NB4 (cell line): ENCODE measurements around the gene NFATC1.
"Not testable (repeated sequence)": the region's sequence is repeated elsewhere in the genome, so short reads cannot be mapped to it uniquely, and the experiment has no call there.

Source experiments
- DNase-seq: peaks from one replicate; pipeline ENCODE4 v3.0.0; 2010; ENCODE audit warnings: low read depth
- H3K4me3 ChIP-seq: one replicate; pipeline ENCODE4 v1.5.1; 2011; ENCODE audit warnings: mild to moderate bottlenecking, low read depth, low read length, moderate library complexity
- MYC ChIP-seq: IDR thresholded peaks from 2 replicates; pipeline ENCODE4 v1.6.1; 2011; ENCODE audit warnings: low read depth, low read length
- POLR2A ChIP-seq: IDR thresholded peaks from 2 replicates; pipeline ENCODE4 v1.6.1; 2011; ENCODE audit warnings: mild to moderate bottlenecking; ENCODE audit not compliant: insufficient read length; ENCODE audit errors: extremely low read depth
- TF ChIP-seq, protein P1 (sequence below): IDR thresholded peaks from 2 replicates; pipeline ENCODE4 v1.6.1; 2011; ENCODE audit warnings: low read depth, low read length
- TF ChIP-seq, protein P2 (sequence below): IDR thresholded peaks from one replicate; pipeline ENCODE4 v1.5.1; 2012; ENCODE audit warnings: low read depth, low read length

NFATC1 gene

DNA sequence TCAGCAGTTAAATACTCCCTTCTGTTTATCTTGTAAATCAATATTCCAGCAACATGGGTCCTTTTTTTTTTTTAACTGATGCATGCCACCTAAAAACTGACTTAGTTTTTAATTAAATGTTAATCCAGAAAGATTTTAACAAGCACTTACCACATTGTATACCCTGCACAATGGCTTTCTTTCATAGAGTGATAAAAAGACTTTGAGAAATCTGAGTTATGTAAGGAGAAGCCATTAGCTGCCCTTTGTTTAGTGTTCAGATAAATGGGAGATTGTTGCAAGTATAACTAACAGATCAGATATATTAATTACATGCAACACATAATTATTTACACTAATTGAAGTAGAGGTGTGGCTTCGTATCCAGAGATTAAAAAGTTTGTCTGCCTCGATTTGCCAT lies 22.7 kb upstream of the NFATC1 start:
- DNase-seq, result no peak
- no peak for TF ChIP-seq MYC
- no peak overlapping the region for H3K4me3 ChIP-seq

DNA sequence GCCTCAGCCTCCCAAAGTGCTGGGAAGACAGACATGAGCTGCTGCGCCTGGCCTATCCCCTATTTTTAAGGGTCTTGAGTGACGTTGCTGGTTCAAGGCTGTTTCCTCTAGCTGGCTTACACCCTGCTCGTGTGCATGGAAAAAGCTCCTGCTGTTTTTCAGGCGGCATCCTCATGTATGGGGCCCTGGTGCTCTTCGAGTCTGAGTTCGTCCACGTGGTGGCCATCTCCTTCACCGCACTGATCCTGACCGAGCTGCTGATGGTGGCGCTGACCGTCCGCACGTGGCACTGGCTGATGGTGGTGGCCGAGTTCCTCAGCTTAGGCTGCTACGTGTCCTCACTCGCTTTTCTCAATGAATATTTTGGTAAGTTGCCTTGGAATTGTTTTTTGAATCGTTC lies 22.0 kb upstream of the NFATC1 start:
- no peak for DNase-seq
- TF ChIP-seq, protein P1, sequence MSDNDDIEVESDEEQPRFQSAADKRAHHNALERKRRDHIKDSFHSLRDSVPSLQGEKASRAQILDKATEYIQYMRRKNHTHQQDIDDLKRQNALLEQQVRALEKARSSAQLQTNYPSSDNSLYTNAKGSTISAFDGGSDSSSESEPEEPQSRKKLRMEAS, result no peak
- no peak for TF ChIP-seq POLR2A
- no peak for TF ChIP-seq MYC
- TF ChIP-seq, protein P2, sequence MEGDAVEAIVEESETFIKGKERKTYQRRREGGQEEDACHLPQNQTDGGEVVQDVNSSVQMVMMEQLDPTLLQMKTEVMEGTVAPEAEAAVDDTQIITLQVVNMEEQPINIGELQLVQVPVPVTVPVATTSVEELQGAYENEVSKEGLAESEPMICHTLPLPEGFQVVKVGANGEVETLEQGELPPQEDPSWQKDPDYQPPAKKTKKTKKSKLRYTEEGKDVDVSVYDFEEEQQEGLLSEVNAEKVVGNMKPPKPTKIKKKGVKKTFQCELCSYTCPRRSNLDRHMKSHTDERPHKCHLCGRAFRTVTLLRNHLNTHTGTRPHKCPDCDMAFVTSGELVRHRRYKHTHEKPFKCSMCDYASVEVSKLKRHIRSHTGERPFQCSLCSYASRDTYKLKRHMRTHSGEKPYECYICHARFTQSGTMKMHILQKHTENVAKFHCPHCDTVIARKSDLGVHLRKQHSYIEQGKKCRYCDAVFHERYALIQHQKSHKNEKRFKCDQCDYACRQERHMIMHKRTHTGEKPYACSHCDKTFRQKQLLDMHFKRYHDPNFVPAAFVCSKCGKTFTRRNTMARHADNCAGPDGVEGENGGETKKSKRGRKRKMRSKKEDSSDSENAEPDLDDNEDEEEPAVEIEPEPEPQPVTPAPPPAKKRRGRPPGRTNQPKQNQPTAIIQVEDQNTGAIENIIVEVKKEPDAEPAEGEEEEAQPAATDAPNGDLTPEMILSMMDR, result no peak
- H3K4me3 ChIP-seq, result no peak overlapping the region

DNA sequence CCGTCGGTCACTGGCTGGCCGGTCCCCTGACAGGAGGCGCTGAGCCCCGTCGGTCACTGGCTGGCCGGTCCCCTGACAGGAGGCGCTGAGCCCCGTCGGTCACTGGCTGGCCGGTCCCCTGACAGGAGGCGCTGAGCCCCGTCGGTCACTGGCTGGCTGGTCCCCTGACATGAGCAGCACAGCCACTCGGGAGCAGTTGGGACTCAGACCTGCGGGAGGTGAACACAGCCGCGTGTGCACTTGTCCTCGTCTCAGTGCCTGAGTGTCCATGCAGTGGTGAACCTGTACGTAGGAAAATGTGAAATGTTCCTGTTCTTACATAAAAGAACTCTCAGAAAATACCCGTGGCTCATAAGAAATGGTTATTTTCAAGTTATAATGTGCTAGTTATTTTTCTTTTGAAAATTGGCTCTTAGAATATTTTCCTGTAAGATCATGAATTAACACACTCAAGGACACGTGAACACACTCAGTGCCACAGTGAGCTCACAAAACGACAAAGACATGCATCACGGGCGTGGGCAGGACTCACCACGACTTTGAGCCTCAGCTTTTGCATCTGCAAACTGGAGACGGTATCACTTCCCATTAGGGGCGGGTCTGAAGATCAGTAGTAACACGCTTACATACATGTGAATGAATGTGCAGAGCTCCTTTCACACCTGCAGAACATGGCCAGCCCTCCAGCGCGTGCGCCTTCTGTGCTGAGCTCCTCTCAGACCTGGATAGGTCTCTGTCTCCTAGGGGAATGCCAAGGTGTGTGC lies 21.1 kb upstream of the NFATC1 start:
- H3K4me3 ChIP-seq, result no peak overlapping the region
- TF ChIP-seq, protein P2, result no peak
- TF ChIP-seq, protein P1, result no peak
- TF ChIP-seq MYC (no peak), POLR2A (no peak)
- DNase-seq, result no peak

DNA sequence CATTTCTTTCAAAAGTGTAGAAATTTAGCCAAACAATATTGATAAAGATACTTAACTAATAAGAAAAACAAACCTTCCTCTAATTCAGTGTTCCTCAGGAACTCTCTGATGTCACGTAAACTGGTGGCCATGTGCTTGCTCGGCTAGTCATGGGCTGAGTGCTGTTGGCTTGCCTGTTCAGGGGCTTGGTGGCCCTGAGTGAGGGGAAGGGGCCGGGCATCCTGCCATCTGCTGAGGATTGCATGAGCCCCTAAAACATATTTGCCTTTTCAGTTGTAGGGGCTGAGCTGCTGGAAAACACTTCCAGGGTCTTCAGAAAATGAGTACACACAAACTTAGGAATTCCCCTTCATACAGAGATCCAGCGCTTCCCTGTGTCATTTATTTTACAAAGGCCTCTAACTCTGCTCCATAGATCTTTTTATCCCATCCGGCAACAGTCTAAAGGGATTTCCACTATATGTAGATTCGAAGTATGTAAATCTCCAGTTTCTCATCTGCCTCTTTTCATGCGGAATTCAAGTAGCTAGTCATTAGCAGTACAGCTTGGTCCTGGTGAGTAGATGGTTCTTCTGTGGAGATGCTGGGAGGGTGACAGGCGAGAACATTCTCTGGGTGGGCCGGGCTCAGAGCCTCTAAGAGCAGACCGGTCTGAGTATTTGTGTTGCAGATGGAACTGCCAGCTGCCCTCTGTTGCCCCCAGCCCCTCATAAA lies 20.1 kb upstream of the NFATC1 start:
- no peak for DNase-seq
- H3K4me3 ChIP-seq, result no peak overlapping the region
- TF ChIP-seq MYC (no peak), POLR2A (no peak)
- TF ChIP-seq, protein P2, result no peak
- TF ChIP-seq, protein P1, result no peak

DNA sequence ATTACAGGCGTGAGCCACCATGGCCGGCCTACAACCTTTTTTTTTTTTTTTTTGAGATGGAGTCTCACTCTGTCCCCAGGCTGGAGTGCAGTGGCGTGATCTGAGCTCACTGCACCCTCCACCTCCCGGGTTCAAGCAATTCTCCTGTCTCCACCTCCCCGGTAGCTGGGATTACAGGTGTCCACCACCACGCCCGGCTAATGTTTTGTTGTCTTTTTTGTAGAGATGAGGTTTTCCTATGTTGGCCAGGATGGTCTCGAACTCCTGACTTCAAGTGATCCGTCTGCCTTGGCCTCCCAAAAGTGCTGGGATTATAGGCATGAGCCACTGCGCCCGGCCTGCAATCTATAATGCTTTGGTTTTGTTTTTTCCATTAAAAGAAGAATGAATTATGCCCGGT lies 19.1 kb upstream of the NFATC1 start:
- not testable (repeated sequence) for DNase-seq, H3K4me3 ChIP-seq

DNA sequence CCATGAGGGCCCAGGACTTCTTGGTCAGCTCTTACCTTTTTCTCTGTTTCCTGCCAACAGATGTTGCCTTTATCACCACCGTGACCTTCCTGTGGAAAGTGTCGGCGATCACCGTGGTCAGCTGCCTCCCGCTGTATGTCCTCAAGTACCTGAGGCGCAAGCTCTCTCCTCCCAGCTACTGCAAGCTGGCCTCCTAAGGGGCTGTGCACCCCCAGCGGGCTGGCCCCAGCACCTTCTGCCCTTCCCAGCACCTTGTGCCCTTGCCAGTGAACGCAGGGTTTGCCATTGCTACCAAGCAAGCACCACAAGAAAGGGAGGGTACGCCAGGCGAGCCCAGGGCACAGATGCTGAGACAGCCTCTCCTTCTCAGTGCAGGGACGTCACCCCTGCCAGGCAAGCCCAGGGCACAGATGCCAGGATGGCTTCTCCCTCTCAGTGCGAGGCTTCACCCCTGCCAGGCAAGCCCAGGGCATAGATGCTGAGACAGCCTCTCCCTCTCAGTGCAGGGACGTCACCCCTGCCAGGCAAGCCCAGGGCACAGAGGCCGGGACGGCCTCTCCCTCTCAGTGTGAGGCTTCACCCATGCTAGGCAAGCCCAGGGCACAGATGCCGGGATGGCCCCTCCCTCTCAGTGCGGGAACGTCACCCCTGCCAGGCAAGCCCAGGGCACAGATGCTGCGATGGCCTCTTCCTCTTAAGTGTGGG lies 18.4 kb upstream of the NFATC1 start:
- no peak overlapping the region for H3K4me3 ChIP-seq
- no peak for DNase-seq
- TF ChIP-seq, protein P1, result no peak
- TF ChIP-seq, protein P2, result no peak
- no peak for TF ChIP-seq MYC
